Measurements from ENCODE around the gene NELFE.
"Not testable (repeated sequence)": the region's sequence is repeated elsewhere in the genome, so short reads cannot be mapped to it uniquely, and the experiment has no call there.

Gene NELFE

GRCh38 chr6:31949926-31950548 is 8.7 kb downstream of the NELFE start:
- no peak for DNase-seq

- DNase-seq = no peak
These were observed 9.9 kb downstream of the NELFE start for GRCh38 chr6:31948753-31949413.

GRCh38 chr6:31948306-31948705 is 10.5 kb downstream of the NELFE start:
- DNase-seq = no peak

GRCh38 chr6:31947864-31948263 is 10.9 kb downstream of the NELFE start:
- no peak for DNase-seq

GRCh38 chr6:31947070-31947675 is 11.6 kb downstream of the NELFE start:
- no peak for DNase-seq

GRCh38 chr6:31946370-31946885 is 12.3 kb downstream of the NELFE start:
- DNase-seq = no peak

- DNase-seq = no peak
These were observed 13.0 kb downstream of the NELFE start, which contains the start of gene CFB for GRCh38 chr6:31945507-31946369. Gene CFB, plus strand, starts transcription at chr6:31946095. Its CDS starts 127 bp downstream, at chr6:31946222.

GRCh38 chr6:31945154-31945506 is 13.6 kb downstream of the NELFE start:
- no peak for DNase-seq

GRCh38 chr6:31943742-31944141 is 15.0 kb downstream of the NELFE start:
- DNase-seq = no peak

- no peak for DNase-seq
These were observed 18.5 kb downstream of the NELFE start for GRCh38 chr6:31940256-31940664.

- no peak for DNase-seq
These were observed 22.9 kb downstream of the NELFE start for GRCh38 chr6:31935823-31936222.

- no peak for DNase-seq
These were observed 23.8 kb downstream of the NELFE start for GRCh38 chr6:31935021-31935420.

GRCh38 chr6:31933537-31933936 is 25.2 kb downstream of the NELFE start:
- no peak for DNase-seq

GRCh38 chr6:31932137-31932536 is 26.6 kb downstream of the NELFE start:
- DNase-seq = not testable (repeated sequence)

- DNase-seq = no peak
These were observed 27.8 kb downstream of the NELFE start for GRCh38 chr6:31930962-31931361.

- no peak for DNase-seq
These were observed 30.2 kb downstream of the NELFE start for GRCh38 chr6:31928672-31928939.

GRCh38 chr6:31927863-31928671 is 30.7 kb downstream of the NELFE start:
- DNase-seq = no peak

- DNase-seq = peak in 4 of 58 donors; percentile 1 to 8 (median 4)
These were observed 31.4 kb downstream of the NELFE start, which contains the start of gene C2 for GRCh38 chr6:31927242-31927862. Gene C2, plus strand, starts transcription at chr6:31927717. Its CDS starts 36 bp downstream, at chr6:31927753.

GRCh38 chr6:31922942-31923341 is 35.8 kb downstream of the NELFE start:
- no peak for DNase-seq

- no peak for DNase-seq
These were observed 38.0 kb downstream of the NELFE start for GRCh38 chr6:31920811-31921210.

Measured in anterior cingulate cortex (tissue), 58 donors.